H1 (cell line): Measurements from ENCODE around the gene CDR2L.

Experiments used
- POLR2AphosphoS5 ChIP-seq: IDR thresholded peaks from 2 replicates; pipeline ENCODE4 v1.6.1; 2011; ENCODE audit warnings: low read depth, low read length
- TF ChIP-seq, protein P1 (sequence below), 3 experiments: IDR thresholded peaks; 1 replicate in 2 of 3; 2 replicates in 1 of 3; pipeline versions ENCODE4 v1.5.1 to v1.6.1; 2011; ENCODE audit warnings: low read length in 3 of 3, mild to moderate bottlenecking in 3 of 3, inconsistent platforms in 2 of 3, low read depth in 1 of 3, moderate library complexity in 1 of 3; ENCODE audit not compliant: insufficient read depth in 1 of 3; ENCODE audit errors: control extremely low read depth in 1 of 3

DNA sequence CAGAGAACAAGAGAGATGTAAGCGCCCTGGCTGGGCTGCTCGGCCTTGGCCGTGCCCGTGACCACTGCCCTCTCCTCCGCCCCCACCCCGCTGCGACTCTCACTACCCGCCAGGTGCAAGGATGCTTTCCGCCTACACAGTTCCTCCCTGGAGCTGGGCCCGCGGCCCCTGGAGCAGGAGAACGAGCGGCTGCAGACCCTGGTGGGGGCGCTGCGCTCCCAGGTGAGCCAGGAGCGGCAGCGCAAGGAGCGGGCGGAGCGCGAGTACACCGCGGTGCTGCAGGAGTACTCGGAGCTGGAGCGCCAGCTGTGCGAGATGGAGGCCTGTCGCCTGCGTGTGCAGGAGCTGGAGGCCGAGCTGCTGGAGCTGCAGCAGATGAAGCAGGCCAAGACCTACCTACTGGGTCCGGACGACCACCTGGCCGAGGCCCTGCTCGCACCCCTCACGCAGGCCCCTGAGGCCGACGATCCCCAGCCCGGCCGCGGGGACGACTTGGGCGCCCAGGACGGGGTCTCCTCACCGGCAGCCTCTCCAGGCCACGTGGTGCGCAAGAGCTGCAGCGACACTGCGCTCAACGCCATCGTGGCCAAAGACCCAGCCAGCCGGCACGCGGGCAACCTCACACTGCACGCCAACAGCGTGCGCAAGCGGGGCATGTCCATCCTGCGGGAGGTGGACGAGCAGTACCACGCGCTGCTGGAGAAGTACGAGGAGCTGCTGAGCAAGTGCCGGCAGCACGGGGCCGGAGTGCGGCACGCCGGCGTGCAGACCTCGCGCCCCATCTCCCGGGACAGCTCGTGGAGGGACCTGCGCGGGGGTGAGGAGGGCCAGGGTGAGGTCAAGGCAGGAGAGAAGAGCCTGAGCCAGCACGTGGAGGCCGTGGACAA, 15.9 kb downstream of the CDR2L start:
- TF ChIP-seq, protein P1, sequence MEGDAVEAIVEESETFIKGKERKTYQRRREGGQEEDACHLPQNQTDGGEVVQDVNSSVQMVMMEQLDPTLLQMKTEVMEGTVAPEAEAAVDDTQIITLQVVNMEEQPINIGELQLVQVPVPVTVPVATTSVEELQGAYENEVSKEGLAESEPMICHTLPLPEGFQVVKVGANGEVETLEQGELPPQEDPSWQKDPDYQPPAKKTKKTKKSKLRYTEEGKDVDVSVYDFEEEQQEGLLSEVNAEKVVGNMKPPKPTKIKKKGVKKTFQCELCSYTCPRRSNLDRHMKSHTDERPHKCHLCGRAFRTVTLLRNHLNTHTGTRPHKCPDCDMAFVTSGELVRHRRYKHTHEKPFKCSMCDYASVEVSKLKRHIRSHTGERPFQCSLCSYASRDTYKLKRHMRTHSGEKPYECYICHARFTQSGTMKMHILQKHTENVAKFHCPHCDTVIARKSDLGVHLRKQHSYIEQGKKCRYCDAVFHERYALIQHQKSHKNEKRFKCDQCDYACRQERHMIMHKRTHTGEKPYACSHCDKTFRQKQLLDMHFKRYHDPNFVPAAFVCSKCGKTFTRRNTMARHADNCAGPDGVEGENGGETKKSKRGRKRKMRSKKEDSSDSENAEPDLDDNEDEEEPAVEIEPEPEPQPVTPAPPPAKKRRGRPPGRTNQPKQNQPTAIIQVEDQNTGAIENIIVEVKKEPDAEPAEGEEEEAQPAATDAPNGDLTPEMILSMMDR (IDR thresholded peaks at IDR 0.05; ENCODE audit: control extremely low read depth in 1 of 3, insufficient read depth in 1 of 3, low read depth in 1 of 3, low read length in 3 of 3): peak; percentile 18 to 47 (median 28)
- TF ChIP-seq POLR2AphosphoS5: no peak
